MCF 10A (cell line): ENCODE results near the gene CDHR2. TPM values are rescaled to one million over a fixed set of nuclear protein-coding genes. Genes with fewer than 3 reads are reported as not detected.

Experiments
- BruUV-seq: library from RNA; stranded (reverse); fragments of 400-500 nt; replicated peaks from 2 replicates; lab custom pipeline; 2021; lab: Mats Ljungman, UMichigan
- CTCF ChIA-PET: fragments of 300-600 bp; sonication (Branson Sonifier 250); formaldehyde crosslinking; extraction: SDS; loops from one replicate; lab custom pipeline; 2021; ENCODE audit warnings: antibody characterized with exemption, inconsistent platforms; lab: Yijun Ruan, JAX
- POLR2A ChIA-PET: fragments of 300-600, 350-650 bp; sonication (Branson Sonifier 250); formaldehyde crosslinking; extraction: SDS; loops from one replicate; lab custom pipeline; 2020; ENCODE audit warnings: antibody characterized with exemption, inconsistent platforms; lab: Yijun Ruan, JAX
- DNase-seq: peaks from one replicate; pipeline ENCODE4 v3.0.0-alpha.2; 2018; ENCODE audit not compliant: unreplicated experiment
- H3K27ac Mint-ChIP-seq: one replicate; pipeline ENCODE4 v1.8.0; 2022; ENCODE audit warnings: mild to moderate bottlenecking, low read depth, mixed read lengths; ENCODE audit not compliant: unreplicated experiment
- H3K27me3 Mint-ChIP-seq: one replicate; pipeline ENCODE4 v1.8.0; 2022; ENCODE audit warnings: mixed read lengths; ENCODE audit not compliant: insufficient read depth, unreplicated experiment
- H3K36me3 Mint-ChIP-seq: one replicate; pipeline ENCODE4 v1.8.0; 2022; ENCODE audit warnings: mild to moderate bottlenecking, moderate library complexity, mixed read lengths; ENCODE audit not compliant: insufficient read depth, unreplicated experiment
- H3K4me1 Mint-ChIP-seq: one replicate; pipeline ENCODE4 v1.8.0; 2022; ENCODE audit warnings: mixed read lengths; ENCODE audit not compliant: insufficient read depth, unreplicated experiment
- H3K4me3 Mint-ChIP-seq: one replicate; pipeline ENCODE4 v1.8.0; 2022; ENCODE audit warnings: mild to moderate bottlenecking, moderate library complexity, mixed read lengths; ENCODE audit not compliant: unreplicated experiment
- H3K9me3 Mint-ChIP-seq: one replicate; pipeline ENCODE4 v1.8.0; 2022; ENCODE audit warnings: mixed read lengths; ENCODE audit not compliant: unreplicated experiment
- intact Hi-C: fragments of 100-400 bp; cut with micrococcal nuclease; formaldehyde crosslinking; loops from 2 replicates; pipeline ENCODE4 v1.14.1; 2022
- total RNA-seq: library from RNA; stranded (reverse); gene quantifications from 2 replicates; pipeline ENCODE4 v1.2.3, GENCODE V29; 2022
- TF ChIP-seq, protein P1 (sequence below): fragments of 200-600 bp; IDR thresholded peaks from one replicate; pipeline ENCODE4 v1.8.0; 2022; ENCODE audit warnings: antibody characterized with exemption, mild to moderate bottlenecking; ENCODE audit not compliant: unreplicated experiment

Gene CDHR2
- total RNA-seq, 1 experiment from 2014 or later, result 0.09 TPM

DNA sequence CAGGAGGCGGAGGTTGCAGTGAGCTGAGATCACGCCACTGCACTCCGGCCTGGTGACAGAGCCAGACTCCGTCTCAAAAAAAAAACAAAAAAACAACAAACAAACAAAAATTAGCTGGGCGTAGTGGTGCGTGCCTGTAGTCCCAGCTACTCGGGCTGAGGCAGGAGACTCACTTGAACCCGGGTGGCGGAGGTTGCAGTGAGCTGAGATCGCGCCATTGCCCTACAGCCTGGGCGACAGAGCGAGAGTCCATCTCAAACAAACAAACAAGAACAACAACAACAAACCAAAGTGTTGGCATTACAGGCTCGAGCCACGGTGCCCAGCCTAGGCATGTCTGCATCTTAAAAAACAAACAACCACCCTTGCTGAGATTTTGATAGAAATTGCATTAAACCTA, 24.2 kb upstream of the CDHR2 start:
- H3K4me1 Mint-ChIP-seq, result peaks cover 12% of the 10 kb centered on the region
- intact Hi-C loops, result no loop called here
- TF ChIP-seq, protein P1, sequence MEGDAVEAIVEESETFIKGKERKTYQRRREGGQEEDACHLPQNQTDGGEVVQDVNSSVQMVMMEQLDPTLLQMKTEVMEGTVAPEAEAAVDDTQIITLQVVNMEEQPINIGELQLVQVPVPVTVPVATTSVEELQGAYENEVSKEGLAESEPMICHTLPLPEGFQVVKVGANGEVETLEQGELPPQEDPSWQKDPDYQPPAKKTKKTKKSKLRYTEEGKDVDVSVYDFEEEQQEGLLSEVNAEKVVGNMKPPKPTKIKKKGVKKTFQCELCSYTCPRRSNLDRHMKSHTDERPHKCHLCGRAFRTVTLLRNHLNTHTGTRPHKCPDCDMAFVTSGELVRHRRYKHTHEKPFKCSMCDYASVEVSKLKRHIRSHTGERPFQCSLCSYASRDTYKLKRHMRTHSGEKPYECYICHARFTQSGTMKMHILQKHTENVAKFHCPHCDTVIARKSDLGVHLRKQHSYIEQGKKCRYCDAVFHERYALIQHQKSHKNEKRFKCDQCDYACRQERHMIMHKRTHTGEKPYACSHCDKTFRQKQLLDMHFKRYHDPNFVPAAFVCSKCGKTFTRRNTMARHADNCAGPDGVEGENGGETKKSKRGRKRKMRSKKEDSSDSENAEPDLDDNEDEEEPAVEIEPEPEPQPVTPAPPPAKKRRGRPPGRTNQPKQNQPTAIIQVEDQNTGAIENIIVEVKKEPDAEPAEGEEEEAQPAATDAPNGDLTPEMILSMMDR, result no peak
- H3K27me3 Mint-ChIP-seq, result no peaks in the 10 kb centered on the region
- BruUV-seq, result no TSS peak
- H3K27ac Mint-ChIP-seq, result no peak overlapping the region
- no peak for DNase-seq
- CTCF ChIA-PET, result interaction anchor here (1.0 kb wide), 1 partner anchor 11 kb away, joined by 5 read pairs; no protein-coding TSS in a partner anchor
- no peaks in the 10 kb centered on the region for H3K9me3 Mint-ChIP-seq
- no peak overlapping the region for H3K4me3 Mint-ChIP-seq
- H3K36me3 Mint-ChIP-seq, result peaks cover 23% of the 10 kb centered on the region
- POLR2A ChIA-PET, result interaction anchor here (0.6 to 6.3 kb wide), 5 partner anchors 9 to 134 kb away, joined by 3 to 67 read pairs (median 4); partner anchors contain the start of gene RNF44

DNA sequence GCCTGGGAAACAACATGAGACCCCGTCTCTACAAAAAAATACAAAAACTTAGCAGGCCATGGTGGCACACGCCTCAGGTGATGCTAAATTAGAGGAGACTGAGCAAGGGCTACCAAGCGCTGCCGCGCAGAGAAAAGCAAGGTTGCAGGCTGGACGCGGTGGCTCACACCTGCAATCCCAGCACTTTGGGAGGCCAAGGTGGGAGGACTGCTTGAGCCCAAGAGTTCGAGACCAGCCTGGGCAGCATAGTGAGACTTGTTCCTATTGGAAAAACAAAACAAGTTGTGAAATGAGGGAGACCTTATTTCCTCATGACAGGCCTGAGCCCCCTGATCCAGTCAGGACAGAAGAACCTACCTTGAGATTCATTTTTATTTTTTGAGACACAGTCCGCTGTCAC, 23.5 kb upstream of the CDHR2 start:
- TF ChIP-seq, protein P1, result no peak
- Mint-ChIP-seq H3K9me3 (no peaks in the 10 kb centered on the region), H3K4me3 (no peak overlapping the region), H3K4me1 (peaks cover 12% of the 10 kb centered on the region), H3K27ac (no peak overlapping the region), H3K27me3 (no peaks in the 10 kb centered on the region), H3K36me3 (peaks cover 29% of the 10 kb centered on the region)
- intact Hi-C loops, result no loop called here
- BruUV-seq, result no TSS peak
- ChIA-PET CTCF (interaction anchor here (0.6 kb wide), 1 partner anchor 211 kb away, joined by 3 read pairs; no protein-coding TSS in a partner anchor), POLR2A (interaction anchor here (0.6 to 6.3 kb wide), 3 partner anchors 10 to 58 kb away, joined by 3 to 67 read pairs (median 3); partner anchors contain the start of gene RNF44)
- DNase-seq, result no peak

DNA sequence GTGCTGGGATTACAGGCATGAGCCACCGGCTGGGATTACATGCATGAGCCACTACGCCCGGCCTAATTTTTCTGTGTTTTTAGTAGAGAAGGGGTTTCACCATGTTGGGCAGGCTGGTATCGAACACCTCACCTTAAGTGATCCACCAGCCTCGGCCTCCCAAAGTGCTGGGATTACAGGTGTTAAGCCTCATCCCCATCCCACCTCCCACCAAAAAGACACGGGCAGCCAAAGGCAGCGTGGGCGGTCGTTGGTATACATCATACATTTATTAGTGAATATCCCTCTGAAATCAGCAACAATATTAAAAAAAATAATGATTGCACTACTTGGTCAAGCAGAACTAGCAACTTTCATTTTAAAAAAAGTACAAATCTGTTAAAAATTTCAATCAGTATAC, 22.7 kb upstream of the CDHR2 start:
- intact Hi-C loops, result no loop called here
- ChIA-PET POLR2A (interaction anchor here (6.3 kb wide), 1 partner anchor 9 kb away, joined by 67 read pairs; the partner anchor contains the start of gene RNF44), CTCF (no interaction called here)
- H3K27ac Mint-ChIP-seq, result no peak overlapping the region
- H3K4me3 Mint-ChIP-seq, result no peak overlapping the region
- no TSS peak for BruUV-seq
- TF ChIP-seq, protein P1, result no peak
- no peaks in the 10 kb centered on the region for H3K27me3 Mint-ChIP-seq
- no peak for DNase-seq
- no peaks in the 10 kb centered on the region for H3K9me3 Mint-ChIP-seq
- H3K36me3 Mint-ChIP-seq, result peaks cover 37% of the 10 kb centered on the region
- H3K4me1 Mint-ChIP-seq, result peaks cover 12% of the 10 kb centered on the region

DNA sequence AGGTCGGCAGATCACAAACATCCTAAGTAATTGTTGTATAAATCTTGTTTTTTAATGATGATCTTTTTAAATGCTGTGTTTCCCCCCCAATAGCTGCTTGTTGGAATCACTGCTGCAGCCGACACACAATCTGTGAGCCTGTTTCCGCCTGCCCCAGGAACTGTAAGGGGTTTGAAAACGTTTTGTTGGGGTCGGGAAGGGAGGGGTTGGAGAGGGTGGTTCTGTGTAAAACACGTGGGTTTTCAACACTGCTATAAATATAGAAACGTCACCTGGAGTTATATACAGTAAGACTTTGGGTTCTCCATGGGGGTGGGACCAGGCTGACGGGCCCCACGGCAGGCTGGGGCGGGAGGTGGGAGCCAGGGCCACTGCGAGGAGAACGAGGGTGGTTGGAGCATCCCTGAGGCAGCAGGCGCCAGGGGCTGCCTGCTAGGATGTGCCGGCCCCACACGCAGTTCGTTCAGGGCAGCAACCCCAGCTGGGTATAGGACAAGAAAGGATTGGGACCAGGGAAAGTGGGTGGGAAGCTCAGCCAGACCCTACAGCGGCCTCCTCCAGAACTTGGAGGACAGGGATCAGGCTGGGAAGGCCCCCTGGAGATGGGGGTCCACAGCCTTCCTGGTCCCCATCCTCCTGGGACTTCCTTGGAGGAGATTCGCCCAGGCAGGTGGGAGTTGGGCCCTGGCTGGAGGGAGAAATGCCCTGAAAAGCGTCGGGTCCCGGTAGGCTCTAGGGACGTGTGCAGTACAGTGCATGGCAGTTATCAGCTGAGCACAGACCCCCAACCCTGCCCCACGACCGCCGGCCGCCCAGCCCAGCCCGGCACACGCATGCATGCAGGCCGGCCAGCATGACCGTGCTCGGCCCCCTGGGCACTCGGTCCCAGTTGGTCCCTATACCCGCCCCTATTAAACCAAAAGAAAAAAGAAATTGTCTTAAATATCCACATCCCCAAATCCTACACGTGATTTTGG, 21.6 kb upstream of the CDHR2 start:
- CTCF ChIA-PET, result interaction anchor here (0.6 kb wide), 1 partner anchor 99 kb away, joined by 3 read pairs; no protein-coding TSS in a partner anchor
- Mint-ChIP-seq H3K36me3 (peaks cover 40% of the 10 kb centered on the region), H3K27me3 (no peaks in the 10 kb centered on the region), H3K27ac (no peak overlapping the region), H3K9me3 (no peaks in the 10 kb centered on the region), H3K4me3 (no peak overlapping the region), H3K4me1 (peaks cover 7% of the 10 kb centered on the region)
- BruUV-seq, result no TSS peak
- DNase-seq, result no peak
- POLR2A ChIA-PET, result interaction anchor here (0.7 to 6.3 kb wide), 4 partner anchors 8 to 79 kb away, joined by 3 to 67 read pairs (median 4); partner anchors contain the start of genes FAF2 and RNF44
- intact Hi-C loops, result no loop called here
- TF ChIP-seq, protein P1, result no peak
